Body of pancreas (tissue), 4 donors: ENCODE data around the gene COMP. TPM values are rescaled to one million over a fixed set of nuclear protein-coding genes. Genes with fewer than 3 reads are reported as not detected.

ENCODE experiments used
- ATAC-seq: fragments of 150-250 bp; one replicate; pipeline ENCODE4 v1.9.1; 2016
- DNase-seq, 4 donors: peaks; one replicate each; pipeline ENCODE4 v3.0.0-alpha.2; 2019
- H3K27ac ChIP-seq, 4 donors: fragments of 200-600 bp; sonication (generic); 1 replicate in 3 of 4; 2 replicates in 1 of 4; pipeline versions ENCODE4 v1.5.1 to v1.6.1; 2016 to 2019; ENCODE audit warnings: mild to moderate bottlenecking in 1 of 4, mixed read lengths in 1 of 4, moderate library complexity in 1 of 4
- H3K27me3 ChIP-seq, 2 donors: fragments of 200-600 bp; sonication (generic); one replicate each; pipeline ENCODE4 v1.6.0; 2016; ENCODE audit warnings: mild to moderate bottlenecking in 1 of 2
- H3K36me3 ChIP-seq, 2 donors: fragments of 200-600 bp; sonication (generic); replicated peaks in 1 of 2; 2 replicates each; pipeline ENCODE4 v1.5.1; 2016; ENCODE audit warnings: low read depth in 2 of 2; ENCODE audit not compliant: insufficient read depth in 1 of 2
- H3K4me1 ChIP-seq: fragments of 200-600 bp; sonication (generic); one replicate; pipeline ENCODE4 v1.6.0; 2016
- H3K4me3 ChIP-seq, 2 donors: fragments of 200-600 bp; sonication (generic); 1 replicate in 1 of 2; 2 replicates in 1 of 2; pipeline ENCODE4 v1.5.1; 2016 to 2019
- H3K9me3 ChIP-seq, 3 donors: fragments of 200-600 bp; sonication (generic); 1 replicate in 2 of 3; 2 replicates in 1 of 3; pipeline ENCODE4 v1.5.1; 2016
- CTCF ChIP-seq, 7 experiments: fragments of 450-650 bp in 4 of 7; fragments of 200-600 bp in 3 of 7; sonication (generic) in 3 of 7; IDR thresholded peaks; one replicate each; pipeline ENCODE4 v1.5.1; 2016 to 2019; ENCODE audit warnings: antibody characterized with exemption in 7 of 7
- POLR2A ChIP-seq, 3 donors: fragments of 450-650 bp; IDR thresholded peaks; one replicate each; pipeline ENCODE4 v1.6.1; 2016; ENCODE audit warnings: antibody characterized with exemption in 3 of 3, mild to moderate bottlenecking in 2 of 3
- WGBS, 2 donors: methylation state at CpG; one replicate each; pipeline ENCODE4 v1.1.5; 2017; 5-methylcytosine and 5-hydroxymethylcytosine counted together
- intact Hi-C: fragments of 100-400 bp; cut with DNase I; formaldehyde crosslinking; loops from one replicate; pipeline ENCODE4 v1.15.1; 2023
- total RNA-seq, 2 donors: library from RNA; depleted of rRNA; stranded (reverse); fragments of >200 nt; gene quantifications; one replicate each; pipeline ENCODE4 v1.1.0, GENCODE V29; 2016

The COMP gene
- total RNA-seq, 2 donors from 2014 or later: 0.33 to 6.0 TPM

- H3K9me3 ChIP-seq: no peaks in the 10 kb centered on the region
- no peak for ATAC-seq
- no peaks in the 10 kb centered on the region for H3K4me1 ChIP-seq
- no peak for DNase-seq
- no peak overlapping the region for H3K4me3 ChIP-seq
- intact Hi-C loops: no loop called here
- H3K27me3 ChIP-seq: no peaks in the 10 kb centered on the region
- no peaks in the 10 kb centered on the region for H3K36me3 ChIP-seq
- no peak overlapping the region for H3K27ac ChIP-seq
- WGBS, 2 donors: 93 to 94% methylated on average over 14 to 17 of the region's 19 CpGs
- TF ChIP-seq POLR2A (IDR thresholded peaks at IDR 0.05): no peak
- no peak for TF ChIP-seq CTCF (IDR thresholded peaks at IDR 0.05)
Measured at GRCh38 chr19:18750295-18750970, 40.7 kb downstream of the COMP start.

GRCh38 chr19:18749362-18750231 is 41.5 kb downstream of the COMP start:
- no peak for DNase-seq
- no peaks in the 10 kb centered on the region for H3K9me3 ChIP-seq
- no peak for ATAC-seq
- no peaks in the 10 kb centered on the region for H3K4me1 ChIP-seq
- H3K27ac ChIP-seq: no peak overlapping the region
- no peaks in the 10 kb centered on the region for H3K36me3 ChIP-seq
- TF ChIP-seq CTCF (IDR thresholded peaks at IDR 0.05): no peak
- TF ChIP-seq POLR2A (IDR thresholded peaks at IDR 0.05): no peak
- no peaks in the 10 kb centered on the region for H3K27me3 ChIP-seq
- WGBS, 2 donors: 92 to 96% methylated on average over 12 to 20 of the region's 23 CpGs
- intact Hi-C loops: no loop called here
- H3K4me3 ChIP-seq: no peak overlapping the region

- TF ChIP-seq POLR2A (IDR thresholded peaks at IDR 0.05) (no peak), CTCF (IDR thresholded peaks at IDR 0.05) (no peak)
- H3K9me3 ChIP-seq: no peaks in the 10 kb centered on the region
- H3K4me3 ChIP-seq: no peak overlapping the region
- no peak overlapping the region for H3K27ac ChIP-seq
- H3K27me3 ChIP-seq: no peaks in the 10 kb centered on the region
- DNase-seq (no peak), ATAC-seq (no peak)
- 87 to 93% methylated on average over 8 to 27 of the region's 29 CpGs for WGBS, 2 donors
- peaks cover 22% of the 10 kb centered on the region for H3K4me1 ChIP-seq
- no peaks in the 10 kb centered on the region for H3K36me3 ChIP-seq
- intact Hi-C loops: no loop called here
Measured at GRCh38 chr19:18746401-18747325, 44.4 kb downstream of the COMP start.

- H3K4me1 ChIP-seq: peaks cover 30% of the 10 kb centered on the region
- DNase-seq: no peak
- TF ChIP-seq POLR2A (IDR thresholded peaks at IDR 0.05) (no peak), CTCF (IDR thresholded peaks at IDR 0.05) (no peak)
- 92 to 97% methylated on average over 5 of the region's 5 CpGs for WGBS, 2 donors
- H3K27ac ChIP-seq: no peak overlapping the region
- no peak overlapping the region for H3K4me3 ChIP-seq
- no peak for ATAC-seq
- intact Hi-C loops: no loop called here
- no peaks in the 10 kb centered on the region for H3K36me3 ChIP-seq
- H3K9me3 ChIP-seq: no peaks in the 10 kb centered on the region
- no peaks in the 10 kb centered on the region for H3K27me3 ChIP-seq
Measured at GRCh38 chr19:18745931-18746330, 45.2 kb downstream of the COMP start.
